B cell (primary cell): ENCODE data around the gene FBXW4.

Experiments used
- EZH2 ChIP-seq: IDR thresholded peaks from 2 replicates; pipeline ENCODE4 v1.6.1; 2012; ENCODE audit warnings: borderline replicate concordance, low read depth, mild to moderate bottlenecking, moderate library complexity, low read length; ENCODE audit not compliant: insufficient read depth, poor library complexity, severe bottlenecking
- TF ChIP-seq, protein P1 (sequence below): fragments of 200-600 bp; IDR thresholded peaks from one replicate; pipeline ENCODE4 v1.8.0; 2022; ENCODE audit warnings: antibody characterized with exemption, mild to moderate bottlenecking

DNA sequence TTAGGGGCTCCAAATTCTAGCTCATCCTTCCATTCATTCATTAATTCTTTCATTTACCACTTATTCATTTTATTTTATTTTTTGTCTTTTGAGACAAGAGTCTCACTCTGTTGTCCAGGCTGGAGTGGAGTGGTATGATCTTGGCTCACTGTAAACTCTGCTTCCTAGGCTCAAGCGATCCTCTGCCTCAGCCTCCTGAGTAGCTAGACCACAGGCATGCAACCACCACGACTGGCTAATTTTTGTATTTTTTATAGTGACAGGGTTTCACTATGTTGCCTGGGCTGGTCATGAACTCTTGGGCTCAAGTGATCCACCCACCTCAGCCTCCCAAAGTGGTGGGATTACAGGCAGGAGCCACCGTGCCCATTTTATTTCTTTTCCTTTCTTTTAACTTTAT is 49.3 kb upstream of the FBXW4 start:
- TF ChIP-seq, protein P1, sequence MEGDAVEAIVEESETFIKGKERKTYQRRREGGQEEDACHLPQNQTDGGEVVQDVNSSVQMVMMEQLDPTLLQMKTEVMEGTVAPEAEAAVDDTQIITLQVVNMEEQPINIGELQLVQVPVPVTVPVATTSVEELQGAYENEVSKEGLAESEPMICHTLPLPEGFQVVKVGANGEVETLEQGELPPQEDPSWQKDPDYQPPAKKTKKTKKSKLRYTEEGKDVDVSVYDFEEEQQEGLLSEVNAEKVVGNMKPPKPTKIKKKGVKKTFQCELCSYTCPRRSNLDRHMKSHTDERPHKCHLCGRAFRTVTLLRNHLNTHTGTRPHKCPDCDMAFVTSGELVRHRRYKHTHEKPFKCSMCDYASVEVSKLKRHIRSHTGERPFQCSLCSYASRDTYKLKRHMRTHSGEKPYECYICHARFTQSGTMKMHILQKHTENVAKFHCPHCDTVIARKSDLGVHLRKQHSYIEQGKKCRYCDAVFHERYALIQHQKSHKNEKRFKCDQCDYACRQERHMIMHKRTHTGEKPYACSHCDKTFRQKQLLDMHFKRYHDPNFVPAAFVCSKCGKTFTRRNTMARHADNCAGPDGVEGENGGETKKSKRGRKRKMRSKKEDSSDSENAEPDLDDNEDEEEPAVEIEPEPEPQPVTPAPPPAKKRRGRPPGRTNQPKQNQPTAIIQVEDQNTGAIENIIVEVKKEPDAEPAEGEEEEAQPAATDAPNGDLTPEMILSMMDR = no peak
- TF ChIP-seq EZH2 = no peak
